Immature natural killer cell (primary cell): ENCODE measurements around the gene RPL27. TPM values are rescaled to one million over a fixed set of nuclear protein-coding genes. Genes with fewer than 3 reads are reported as not detected.
A peak's percentile ranks its signal among the peaks of the same experiment; 100 is the strongest.

ENCODE experiments used
- DNase-seq, 3 donors: peaks; one replicate each; pipeline ENCODE4 v3.0.0; 2022; ENCODE audit warnings: mixed read lengths in 1 of 3
- H3K27ac Mint-ChIP-seq, 6 donors: one replicate each; pipeline ENCODE4 v1.8.0; 2020; ENCODE audit warnings: mixed read lengths in 6 of 6, mild to moderate bottlenecking in 5 of 6, inconsistent platforms in 4 of 6, moderate library complexity in 3 of 6
- H3K27me3 Mint-ChIP-seq, 3 donors: one replicate each; pipeline ENCODE4 v1.8.0; 2020 to 2021; ENCODE audit warnings: low read depth in 3 of 3, mild to moderate bottlenecking in 3 of 3, mixed read lengths in 3 of 3, moderate library complexity in 3 of 3, inconsistent platforms in 1 of 3
- H3K36me3 Mint-ChIP-seq, 3 donors: one replicate each; pipeline ENCODE4 v1.8.0; 2020; ENCODE audit warnings: mixed read lengths in 3 of 3, inconsistent platforms in 2 of 3, mild to moderate bottlenecking in 2 of 3
- H3K4me1 Mint-ChIP-seq, 2 donors: one replicate each; pipeline ENCODE4 v1.8.0; 2020; ENCODE audit warnings: inconsistent platforms in 2 of 2, mild to moderate bottlenecking in 2 of 2, mixed read lengths in 2 of 2, moderate library complexity in 1 of 2
- H3K4me3 Mint-ChIP-seq, 5 donors: one replicate each; pipeline ENCODE4 v1.8.0; 2020; ENCODE audit warnings: mild to moderate bottlenecking in 5 of 5, mixed read lengths in 5 of 5, inconsistent platforms in 3 of 5, moderate library complexity in 3 of 5
- H3K9me3 Mint-ChIP-seq, 6 donors: one replicate each; pipeline ENCODE4 v1.8.0; 2020; ENCODE audit warnings: mild to moderate bottlenecking in 6 of 6, mixed read lengths in 6 of 6, inconsistent platforms in 4 of 6, moderate library complexity in 3 of 6
- polyA plus RNA-seq, 3 donors: library from polyadenylated mRNA; unstranded; fragments of 300-500 nt; fragmentation: Illumina TruSeq; gene quantifications; one replicate each; pipeline ENCODE4 v1.2.3, GENCODE V29; 2021

RPL27 gene
- polyA plus RNA-seq, 3 donors from 2014 or later: 807 to 2,182 (median 1,177) TPM

DNA sequence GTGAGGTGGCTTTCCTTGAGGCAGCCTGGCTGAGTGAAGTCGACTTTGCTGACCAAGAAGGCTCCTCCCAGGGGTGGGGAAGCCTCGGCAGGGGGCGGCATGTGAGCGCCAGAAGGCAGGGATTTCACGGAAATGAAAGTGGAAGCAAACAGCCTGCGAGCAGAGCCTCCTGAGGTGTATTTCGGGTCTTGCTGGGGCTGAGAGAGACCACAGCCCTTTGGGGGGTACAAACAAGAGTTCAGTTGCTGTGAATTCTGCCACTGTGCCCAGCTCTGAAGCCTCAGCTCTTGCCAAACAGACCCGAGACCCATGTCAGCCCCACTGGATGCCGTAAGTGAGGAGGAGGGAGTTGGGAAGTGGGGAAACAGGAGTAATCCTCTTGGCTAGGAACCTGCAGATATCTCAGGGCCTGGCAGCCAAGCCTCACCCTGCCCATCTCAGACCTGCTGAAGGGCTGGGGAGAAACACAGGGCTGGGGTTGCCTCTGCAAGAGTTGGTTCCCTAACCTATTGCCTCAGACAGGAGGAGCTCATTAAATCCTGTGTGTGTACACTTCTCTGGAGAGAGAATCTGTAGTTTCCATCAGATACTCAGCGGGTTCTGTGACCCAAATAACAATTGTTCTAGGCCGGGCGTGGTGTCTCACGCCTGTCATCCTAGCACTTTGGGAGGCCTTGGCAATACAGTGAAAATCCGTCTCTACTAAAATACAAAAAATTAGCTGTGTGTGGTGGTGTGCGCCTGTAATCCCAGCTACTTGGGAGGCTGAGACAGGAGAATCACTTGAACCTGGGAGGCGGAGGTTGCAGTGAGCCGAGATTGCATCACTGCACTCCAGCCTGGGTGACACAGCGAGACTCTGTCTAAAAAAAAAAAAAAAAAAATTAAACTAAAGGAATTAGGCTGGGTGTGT is 8.7 kb downstream of the RPL27 start, which contains the start of gene IFI35:
IFI35 (plus strand) TSS at position 146 of the 913 bp plus-strand sequence; CDS start at position 310, 164 bp downstream.
- Mint-ChIP-seq H3K27ac (peak within 1 kb of the TSS; percentile 94 to 100 (median 99)), H3K9me3 (no peaks in the 10 kb centered on the region), H3K36me3 (peaks cover 0 to 13% (median 4%) of the 10 kb centered on the region in 3 donors), H3K27me3 (peaks cover 0 to 5% (median 0%) of the 10 kb centered on the region in 3 donors), H3K4me3 (peak within 1 kb of the TSS; percentile 99 to 100 (median 100)), H3K4me1 (peaks cover 16 to 26% of the 10 kb centered on the region in 2 donors)
- DNase-seq: peak; percentile 79 to 82 (median 80)

DNA sequence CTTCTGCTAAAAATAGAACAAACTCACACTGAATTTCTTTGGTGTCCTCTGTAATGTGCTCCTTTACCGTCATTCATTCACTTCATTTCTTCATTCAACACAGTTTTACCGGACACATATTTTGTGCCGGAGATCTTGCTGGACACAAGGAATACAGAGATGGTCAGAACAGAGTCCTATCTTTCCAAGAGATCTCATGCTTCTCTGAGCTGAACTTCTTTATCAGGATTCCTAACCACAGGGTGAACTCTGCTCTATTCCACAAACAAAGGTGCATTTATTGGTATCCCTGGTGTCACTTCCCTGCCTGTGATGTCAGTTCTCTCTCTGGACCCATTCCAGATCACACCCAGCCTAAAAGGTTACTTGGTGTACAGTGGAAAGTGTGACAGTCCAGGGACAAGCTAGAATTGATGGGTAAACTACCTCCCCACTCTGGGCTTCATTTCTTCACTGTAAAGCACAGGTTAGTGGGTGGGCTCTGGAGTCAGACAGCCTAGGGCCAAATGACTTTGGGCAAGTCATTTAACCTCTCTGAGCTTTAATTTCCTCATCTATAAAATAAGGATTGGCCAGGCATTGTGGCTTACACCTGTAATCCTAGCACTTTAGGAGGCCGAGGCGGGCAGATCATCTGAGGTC is 12.6 kb downstream of the RPL27 start:
- Mint-ChIP-seq H3K27ac (peak overlapping the region in 1 of 6 donors; percentile 46), H3K4me3 (no peak overlapping the region), H3K36me3 (peaks cover 0 to 5% (median 4%) of the 10 kb centered on the region in 3 donors), H3K4me1 (peaks cover 16 to 26% of the 10 kb centered on the region in 2 donors), H3K27me3 (peaks cover 0 to 4% (median 3%) of the 10 kb centered on the region in 3 donors), H3K9me3 (no peaks in the 10 kb centered on the region)
- no peak for DNase-seq

- Mint-ChIP-seq H3K27me3 (peaks cover 0 to 4% (median 3%) of the 10 kb centered on the region in 3 donors), H3K36me3 (peaks cover 0 to 5% (median 4%) of the 10 kb centered on the region in 3 donors), H3K9me3 (no peaks in the 10 kb centered on the region), H3K4me1 (peaks cover 10 to 19% of the 10 kb centered on the region in 2 donors), H3K27ac (no peak overlapping the region), H3K4me3 (no peak overlapping the region)
- no peak for DNase-seq
Measured at GRCh38 chr17:43011728-43012472, 13.7 kb downstream of the RPL27 start.

- H3K4me1 Mint-ChIP-seq: peaks cover 6 to 15% of the 10 kb centered on the region in 2 donors
- no peaks in the 10 kb centered on the region for H3K9me3 Mint-ChIP-seq
- H3K36me3 Mint-ChIP-seq: peaks cover 0 to 5% (median 4%) of the 10 kb centered on the region in 3 donors
- no peak overlapping the region for H3K4me3 Mint-ChIP-seq
- no peak overlapping the region for H3K27ac Mint-ChIP-seq
- no peak for DNase-seq
- H3K27me3 Mint-ChIP-seq: peaks cover 0 to 4% (median 0%) of the 10 kb centered on the region in 3 donors
Measured at GRCh38 chr17:43013296-43013695, 15.1 kb downstream of the RPL27 start.

DNA sequence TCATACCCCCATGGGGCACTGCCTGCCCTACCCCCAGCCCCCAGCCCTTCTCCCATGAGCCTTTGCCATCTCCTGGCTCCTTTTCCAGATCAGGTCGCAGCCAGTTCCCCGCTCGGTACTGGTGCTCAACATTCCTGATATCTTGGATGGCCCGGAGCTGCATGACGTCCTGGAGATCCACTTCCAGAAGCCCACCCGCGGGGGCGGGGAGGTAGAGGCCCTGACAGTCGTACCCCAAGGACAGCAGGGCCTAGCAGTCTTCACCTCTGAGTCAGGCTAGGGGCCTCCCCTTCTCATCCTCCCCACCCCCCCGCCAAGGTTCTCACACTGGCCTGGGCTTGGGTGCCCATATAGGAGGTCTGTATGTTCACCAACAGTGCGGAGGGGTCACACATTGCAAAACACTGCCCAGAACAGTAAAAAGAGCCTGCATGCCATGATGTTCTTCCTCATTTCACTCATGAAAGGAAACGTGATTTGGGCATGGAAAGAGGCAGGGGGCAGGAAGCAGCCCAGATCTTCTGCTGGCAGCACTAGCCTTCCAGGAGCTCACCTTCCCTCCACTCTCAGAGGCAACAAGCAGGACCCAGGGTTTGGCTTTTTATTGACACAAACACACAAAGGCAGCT is 15.9 kb downstream of the RPL27 start:
- Mint-ChIP-seq H3K4me1 (peaks cover 9 to 21% of the 10 kb centered on the region in 2 donors), H3K4me3 (no peak overlapping the region), H3K27me3 (peaks cover 0 to 4% (median 0%) of the 10 kb centered on the region in 3 donors), H3K36me3 (peaks cover 0 to 5% (median 4%) of the 10 kb centered on the region in 3 donors), H3K9me3 (no peaks in the 10 kb centered on the region), H3K27ac (peak overlapping the region in 2 of 6 donors; percentile 36 to 55)
- DNase-seq: no peak

DNA sequence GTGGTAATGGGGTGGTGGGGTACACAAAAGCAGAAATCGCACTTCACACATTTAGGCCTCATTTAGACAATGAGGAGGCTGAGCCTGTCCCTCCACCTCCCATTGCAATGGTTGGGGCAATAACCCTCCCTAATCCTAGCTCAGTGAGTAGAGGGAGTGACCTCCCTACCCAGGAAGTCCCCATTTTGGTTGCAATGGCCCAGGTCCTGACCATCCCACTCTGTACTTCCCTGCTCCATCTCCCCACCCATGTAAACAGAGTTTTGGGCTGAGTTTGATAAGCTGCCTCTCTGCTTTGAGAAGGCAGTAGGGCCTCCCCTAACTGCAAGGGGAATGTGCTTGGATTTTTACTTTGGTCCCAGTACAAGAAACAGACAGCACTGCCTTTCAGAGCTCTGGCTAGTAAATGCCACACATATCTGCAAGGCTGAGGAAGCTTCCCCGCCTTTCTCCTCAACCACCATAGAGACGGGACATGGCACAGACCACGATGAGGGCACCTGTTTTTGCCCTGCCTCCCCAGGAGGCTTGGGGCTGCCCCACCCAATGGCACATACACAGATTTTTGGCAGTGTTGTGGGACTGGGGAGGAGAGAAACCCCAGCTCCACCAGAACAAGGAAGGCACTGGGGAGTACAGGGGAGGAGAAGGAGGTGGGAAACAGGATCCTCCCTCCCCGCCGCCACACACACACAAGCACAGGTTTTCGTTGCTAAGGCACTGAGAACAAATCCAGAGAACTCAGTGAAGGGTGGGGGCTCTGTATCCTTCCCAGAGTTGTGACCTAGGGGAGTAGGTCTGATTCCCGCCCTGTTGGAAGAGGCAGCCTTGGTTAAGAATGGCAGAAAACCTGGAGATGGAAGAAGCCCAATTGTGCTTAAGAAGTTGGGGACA is 16.7 kb downstream of the RPL27 start:
- Mint-ChIP-seq H3K4me3 (no peak overlapping the region), H3K36me3 (peaks cover 0 to 5% (median 4%) of the 10 kb centered on the region in 3 donors), H3K27ac (peak overlapping the region; percentile 7 to 55 (median 37)), H3K9me3 (no peaks in the 10 kb centered on the region), H3K4me1 (peaks cover 15 to 21% of the 10 kb centered on the region in 2 donors), H3K27me3 (peaks cover 0 to 4% (median 0%) of the 10 kb centered on the region in 3 donors)
- DNase-seq: no peak

DNA sequence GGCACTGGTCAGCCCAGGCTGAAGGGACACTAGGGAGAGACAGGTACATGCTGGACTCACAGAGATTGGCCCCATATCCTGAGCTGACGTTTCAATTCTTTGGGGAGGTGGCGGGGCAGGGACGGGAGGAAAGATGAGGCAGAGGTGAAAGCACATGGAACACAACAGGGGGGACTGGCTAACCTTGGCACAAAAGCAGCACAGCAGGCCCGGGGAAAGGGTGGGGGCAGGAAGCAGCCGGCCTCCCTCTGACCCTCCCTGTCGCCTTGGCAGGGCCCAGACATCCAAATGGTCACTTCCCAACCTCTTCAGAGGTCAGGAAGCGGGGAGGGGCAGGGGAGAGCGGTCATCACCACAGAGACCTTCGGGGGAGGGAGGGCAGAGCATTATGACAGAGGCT is 17.4 kb downstream of the RPL27 start:
- peaks cover 14 to 16% of the 10 kb centered on the region in 2 donors for H3K4me1 Mint-ChIP-seq
- no peak for DNase-seq
- H3K36me3 Mint-ChIP-seq: peaks cover 0 to 5% (median under 1%) of the 10 kb centered on the region in 3 donors
- peak overlapping the region in 2 of 6 donors; percentile 17 to 46 for H3K27ac Mint-ChIP-seq
- H3K27me3 Mint-ChIP-seq: peaks cover 0 to 4% (median 3%) of the 10 kb centered on the region in 3 donors
- H3K4me3 Mint-ChIP-seq: no peak overlapping the region
- no peaks in the 10 kb centered on the region for H3K9me3 Mint-ChIP-seq

GRCh38 chr17:43016216-43016615 is 18.0 kb downstream of the RPL27 start:
- peaks cover 0 to 5% (median 0%) of the 10 kb centered on the region in 3 donors for H3K36me3 Mint-ChIP-seq
- H3K4me1 Mint-ChIP-seq: peaks cover 16 to 20% of the 10 kb centered on the region in 2 donors
- DNase-seq: no peak
- peaks cover 0 to 4% (median 3%) of the 10 kb centered on the region in 3 donors for H3K27me3 Mint-ChIP-seq
- H3K9me3 Mint-ChIP-seq: no peaks in the 10 kb centered on the region
- H3K4me3 Mint-ChIP-seq: no peak overlapping the region
- peak overlapping the region in 2 of 6 donors; percentile 53 to 72 for H3K27ac Mint-ChIP-seq

GRCh38 chr17:43018008-43018853 is 20.0 kb downstream of the RPL27 start:
- peak overlapping the region in 1 of 5 donors; percentile 16 for H3K4me3 Mint-ChIP-seq
- H3K27me3 Mint-ChIP-seq: peaks cover 0 to 3% (median 3%) of the 10 kb centered on the region in 3 donors
- H3K36me3 Mint-ChIP-seq: no peaks in the 10 kb centered on the region
- DNase-seq: peak in 2 of 3 donors; percentile 14 to 18
- H3K27ac Mint-ChIP-seq: peak overlapping the region in 2 of 6 donors; percentile 29 to 60
- H3K4me1 Mint-ChIP-seq: peaks cover 12 to 23% of the 10 kb centered on the region in 2 donors
- no peaks in the 10 kb centered on the region for H3K9me3 Mint-ChIP-seq

- Mint-ChIP-seq H3K4me3 (no peak overlapping the region), H3K36me3 (no peaks in the 10 kb centered on the region), H3K9me3 (no peaks in the 10 kb centered on the region), H3K27me3 (peaks cover 0 to 3% (median 3%) of the 10 kb centered on the region in 3 donors), H3K4me1 (peaks cover 12 to 26% of the 10 kb centered on the region in 2 donors), H3K27ac (peak overlapping the region in 2 of 6 donors; percentile 15 to 60)
- no peak for DNase-seq
Measured at GRCh38 chr17:43018932-43019331, 20.7 kb downstream of the RPL27 start.

- no peaks in the 10 kb centered on the region for H3K9me3 Mint-ChIP-seq
- peaks cover 3 to 8% (median 5%) of the 10 kb centered on the region in 3 donors for H3K27me3 Mint-ChIP-seq
- peak overlapping the region in 4 of 5 donors; percentile 38 to 87 (median 48) for H3K4me3 Mint-ChIP-seq
- H3K27ac Mint-ChIP-seq: peak overlapping the region in 1 of 6 donors; percentile 71
- peaks cover 16 to 29% of the 10 kb centered on the region in 2 donors for H3K4me1 Mint-ChIP-seq
- H3K36me3 Mint-ChIP-seq: no peaks in the 10 kb centered on the region
- DNase-seq: no peak
Measured at GRCh38 chr17:43019418-43019817, 21.2 kb downstream of the RPL27 start.
